CD4-positive, alpha-beta T cell treated with Interleukin-15 for 1 hour (primary cell): ENCODE data around the gene PDE3A.

Experiments used
- DNase-seq: peaks from one replicate; pipeline ENCODE4 v3.0.0-alpha.2; 2020

PDE3A gene

DNA sequence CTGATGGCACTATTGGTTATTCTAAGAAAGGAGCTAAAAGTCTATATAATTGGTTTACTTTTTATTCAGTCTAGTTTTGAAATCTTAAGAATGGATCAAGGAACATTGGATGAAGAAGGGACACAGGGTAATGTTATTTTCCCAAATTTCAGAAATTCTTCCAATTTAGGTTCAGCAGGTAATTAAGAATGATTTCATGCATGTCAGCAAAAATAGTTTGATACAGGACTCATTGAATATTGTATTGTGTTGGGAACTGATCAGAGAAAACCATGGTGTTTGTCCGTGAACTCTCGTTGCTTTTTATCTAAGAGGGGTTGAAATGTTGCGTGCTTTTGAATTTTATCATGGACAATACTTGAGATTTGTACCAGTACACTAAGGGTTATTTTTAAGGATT is 58.6 kb downstream of the PDE3A start:
- DNase-seq, result no peak

- no peak for DNase-seq
Observed at GRCh38 chr12:20429852-20430251, 61.5 kb downstream of the PDE3A start.

DNA sequence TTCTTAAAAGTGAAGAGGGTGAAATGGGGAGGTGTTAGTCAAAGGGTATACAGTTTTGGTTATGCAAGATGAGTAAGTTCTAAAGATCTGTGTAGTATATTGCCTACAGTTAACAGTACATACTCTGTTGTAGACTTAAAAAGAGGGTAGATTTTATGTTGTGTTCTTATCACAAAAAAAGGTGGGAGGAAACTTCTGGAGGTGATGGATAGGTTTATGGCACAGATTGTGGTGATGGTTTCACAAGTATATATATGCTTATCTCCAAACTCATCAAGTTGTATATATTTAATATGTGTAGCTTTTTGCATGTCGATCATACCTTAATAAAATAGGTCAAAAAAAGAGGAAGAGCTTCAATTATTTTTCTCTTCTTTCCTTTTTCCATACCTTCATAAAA is 64.0 kb downstream of the PDE3A start:
- no peak for DNase-seq

DNA sequence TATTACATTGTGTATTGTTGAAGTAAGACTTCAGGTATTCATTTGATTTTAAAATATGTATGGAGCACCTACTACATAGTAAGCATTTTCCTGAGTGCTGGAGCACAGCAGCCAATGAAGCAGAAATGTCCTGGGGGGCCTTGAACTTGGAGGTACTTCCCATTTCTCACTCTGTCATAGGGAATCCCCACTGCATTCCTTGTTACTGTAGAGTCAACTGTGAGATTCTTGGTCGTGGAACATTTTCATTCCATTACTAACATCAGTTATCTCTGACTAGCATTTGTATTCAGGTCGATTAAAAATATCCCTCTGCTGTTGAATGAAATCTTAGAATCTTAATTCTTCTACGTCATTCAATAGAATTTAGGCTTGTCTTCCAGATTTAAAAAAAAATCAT is 66.7 kb downstream of the PDE3A start:
- DNase-seq, result no peak

- no peak for DNase-seq
Observed at GRCh38 chr12:20436316-20436715, 68.0 kb downstream of the PDE3A start.

GRCh38 chr12:20438299-20438779 is 70.0 kb downstream of the PDE3A start:
- no peak for DNase-seq

DNA sequence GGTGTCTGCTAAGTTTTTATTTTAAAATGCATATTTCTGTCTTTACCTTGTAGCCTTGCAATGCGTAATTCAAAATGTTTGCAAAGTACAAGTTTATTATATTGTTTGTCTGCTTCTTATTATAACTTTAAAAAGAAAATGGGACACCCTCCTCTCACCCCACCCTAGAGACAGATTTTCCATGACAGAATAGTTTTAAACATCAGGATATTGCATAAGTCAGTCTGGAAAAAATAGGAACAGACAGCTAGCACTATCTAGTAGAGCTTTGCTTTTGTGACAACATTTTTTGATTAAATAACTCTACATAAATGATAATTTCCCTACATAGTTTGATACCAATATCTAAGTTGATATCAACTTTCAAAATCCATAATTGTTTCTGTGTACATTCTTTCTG is 71.3 kb downstream of the PDE3A start:
- no peak for DNase-seq

GRCh38 chr12:20440408-20440807 is 72.1 kb downstream of the PDE3A start:
- DNase-seq, result no peak

DNA sequence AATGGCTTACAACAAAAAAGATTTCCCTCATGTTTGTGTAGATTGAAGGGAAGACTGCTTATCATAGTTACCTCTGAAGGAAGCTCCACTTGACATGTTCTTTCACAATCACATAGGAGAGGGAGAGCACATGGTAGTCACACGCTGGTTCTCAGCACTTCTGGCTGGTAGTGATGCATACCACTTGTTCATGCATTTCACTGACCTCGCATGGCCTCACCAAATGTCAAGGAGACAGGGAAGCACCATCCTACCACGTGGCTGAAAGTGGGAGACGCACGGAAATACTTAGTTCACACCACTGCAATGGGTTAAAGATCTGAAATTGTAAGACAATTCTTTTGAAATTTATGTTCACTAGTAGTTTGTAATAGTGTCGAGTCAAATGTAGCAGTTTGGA is 74.0 kb downstream of the PDE3A start:
- DNase-seq, result no peak

DNA sequence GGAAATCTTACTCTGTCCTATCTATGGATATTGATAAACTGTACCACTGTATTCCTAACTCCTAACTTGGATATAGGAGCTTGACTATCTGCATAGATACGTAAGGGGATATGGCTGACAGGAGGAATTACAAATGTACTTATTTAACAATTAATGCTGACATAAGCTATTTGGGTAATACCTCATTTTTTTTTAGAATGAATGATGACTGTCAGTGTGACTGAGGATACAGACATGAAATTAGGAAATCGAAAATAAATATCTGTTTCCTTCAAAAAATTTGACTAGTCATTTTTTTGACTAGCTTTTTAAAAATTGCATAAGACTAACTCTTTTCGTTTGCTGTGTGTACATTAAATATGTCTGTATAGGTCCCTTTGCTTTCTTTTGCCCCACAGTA is 74.9 kb downstream of the PDE3A start:
- DNase-seq, result no peak

- no peak for DNase-seq
Observed at GRCh38 chr12:20443792-20444191, 75.5 kb downstream of the PDE3A start.

GRCh38 chr12:20444595-20445170 is 76.3 kb downstream of the PDE3A start:
- DNase-seq, result no peak

DNA sequence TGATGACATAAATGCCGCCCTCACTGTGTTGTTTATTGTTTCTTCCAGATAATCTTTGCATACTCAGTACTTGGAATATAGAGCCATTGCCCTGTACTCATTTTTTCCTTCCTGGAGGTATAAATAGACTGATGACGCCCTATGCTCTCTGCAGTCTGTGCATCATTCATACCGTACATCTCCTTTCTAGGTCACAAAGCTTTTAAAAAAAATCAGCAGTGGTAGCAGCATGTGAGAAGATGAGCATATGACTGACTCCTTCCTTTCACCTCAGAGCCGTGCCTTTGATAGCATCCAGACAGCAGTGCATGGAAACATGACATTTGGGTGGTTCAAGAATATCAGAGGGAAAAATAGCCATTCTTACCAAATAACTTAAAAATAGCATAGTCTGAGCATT is 77.3 kb downstream of the PDE3A start:
- DNase-seq, result no peak

DNA sequence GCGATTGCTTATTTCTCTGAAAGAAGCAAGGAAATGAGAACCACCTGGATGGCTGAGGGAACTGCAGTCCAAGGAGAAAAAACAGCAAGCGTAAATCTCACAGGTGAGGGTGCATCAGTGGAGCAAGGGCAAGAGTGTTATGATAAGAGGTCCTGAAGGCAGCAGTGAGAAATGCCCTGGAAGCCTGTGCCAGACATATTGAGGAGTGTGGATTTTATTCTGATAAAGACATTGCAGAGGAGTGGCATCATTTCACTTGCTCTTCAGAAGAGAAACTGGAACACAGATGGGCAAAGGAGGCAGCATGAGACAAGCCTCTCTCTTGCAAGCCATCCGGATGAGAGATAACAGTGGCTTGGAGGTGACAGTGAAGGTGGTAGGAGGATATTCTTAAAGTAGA is 78.5 kb downstream of the PDE3A start:
- no peak for DNase-seq

DNA sequence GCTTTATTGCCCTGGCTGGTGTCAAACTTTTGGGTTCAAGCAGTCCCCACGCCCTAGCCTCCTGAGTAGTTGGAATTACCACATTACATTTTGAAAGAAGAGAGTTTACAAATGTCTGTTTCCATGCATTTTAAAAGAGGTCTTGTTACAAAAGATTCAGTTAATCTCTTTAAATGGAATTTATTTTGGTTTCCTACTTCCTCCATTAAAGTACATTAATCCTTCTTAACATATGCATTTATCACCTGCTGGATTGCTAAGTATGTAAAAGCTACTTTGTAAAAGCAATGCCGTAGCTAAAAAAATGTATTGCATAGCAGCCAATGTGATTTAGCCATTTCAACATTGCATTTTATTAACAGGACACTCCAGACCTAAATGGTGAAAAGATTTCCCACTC is 80.4 kb downstream of the PDE3A start:
- no peak for DNase-seq

DNA sequence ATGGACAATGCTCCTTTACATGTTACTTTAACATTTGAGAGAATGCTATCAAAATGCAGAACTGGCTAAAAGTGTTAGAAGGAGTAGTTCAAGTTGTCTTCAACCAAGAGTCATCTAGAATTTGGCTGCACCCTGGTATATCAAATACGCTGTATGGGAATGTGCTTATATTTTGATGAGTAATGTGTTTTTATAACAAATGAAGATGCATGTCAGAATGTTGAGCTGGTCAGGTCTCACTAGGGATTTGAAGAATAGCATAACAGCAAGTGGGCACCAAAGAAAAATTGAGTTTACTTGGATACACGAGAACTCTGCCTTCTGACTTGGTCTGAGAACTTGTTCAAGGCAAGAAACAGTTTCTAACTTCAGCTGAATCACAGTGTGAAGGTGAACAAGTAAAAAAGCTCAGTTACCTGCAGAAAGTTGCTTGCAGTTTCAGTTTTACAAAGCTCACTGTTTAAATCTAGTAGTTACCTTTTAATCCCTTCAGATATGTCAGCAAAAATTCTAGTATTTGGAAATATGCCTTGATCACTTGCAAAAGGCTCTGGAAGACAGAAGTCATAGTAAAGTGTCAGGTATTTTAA is 82.3 kb downstream of the PDE3A start:
- DNase-seq, result no peak

GRCh38 chr12:20451761-20452160 is 83.4 kb downstream of the PDE3A start:
- no peak for DNase-seq

DNA sequence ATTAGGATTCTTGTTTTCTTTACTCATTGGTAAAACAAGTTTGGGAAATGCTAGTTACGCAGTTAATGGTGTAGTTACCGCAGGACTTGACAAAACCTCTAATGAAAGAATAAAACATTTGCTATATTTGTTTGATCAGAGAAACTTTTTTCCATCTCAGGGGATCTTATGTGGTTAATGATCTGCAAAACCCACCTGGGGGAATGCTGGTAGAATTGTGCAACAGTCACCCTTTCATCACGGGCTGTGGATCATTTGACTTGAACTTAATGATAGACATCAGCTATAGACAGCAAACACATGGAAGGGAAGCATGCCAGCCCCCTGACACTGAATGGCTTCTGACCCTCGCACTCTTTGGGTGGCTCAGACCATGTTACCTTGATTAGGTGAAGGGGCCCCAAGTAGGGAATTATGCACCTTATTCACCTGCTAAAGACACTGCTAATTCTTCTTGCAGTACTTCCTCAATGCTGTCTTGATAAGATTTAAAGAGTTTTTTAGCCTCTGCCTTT is 84.2 kb downstream of the PDE3A start:
- no peak for DNase-seq

DNA sequence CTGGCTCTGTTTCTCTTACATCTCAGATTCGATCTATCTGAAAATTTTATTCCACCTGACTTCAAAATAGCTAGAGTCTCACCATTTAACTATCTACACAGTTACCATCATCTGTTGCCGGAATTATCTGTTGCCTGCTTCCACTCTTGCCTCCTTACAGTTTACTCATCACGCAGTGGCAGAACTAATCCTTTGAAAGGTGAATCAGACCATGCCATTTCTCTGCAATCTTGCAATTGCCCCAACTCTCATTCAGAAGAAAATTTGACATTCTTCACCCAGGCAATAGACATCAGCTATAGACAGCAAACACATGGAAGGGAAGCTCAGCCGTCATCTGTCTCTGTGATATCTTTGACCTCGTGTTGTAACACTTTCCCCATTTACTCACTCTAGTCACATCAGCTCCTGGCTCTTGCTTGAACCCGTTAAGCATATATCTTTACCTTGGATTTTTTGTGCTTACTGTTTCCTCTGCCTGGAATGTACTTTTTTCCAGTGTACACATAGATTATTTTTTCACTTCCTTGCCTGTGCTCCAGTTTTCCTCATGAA is 85.5 kb downstream of the PDE3A start:
- DNase-seq, result no peak

DNA sequence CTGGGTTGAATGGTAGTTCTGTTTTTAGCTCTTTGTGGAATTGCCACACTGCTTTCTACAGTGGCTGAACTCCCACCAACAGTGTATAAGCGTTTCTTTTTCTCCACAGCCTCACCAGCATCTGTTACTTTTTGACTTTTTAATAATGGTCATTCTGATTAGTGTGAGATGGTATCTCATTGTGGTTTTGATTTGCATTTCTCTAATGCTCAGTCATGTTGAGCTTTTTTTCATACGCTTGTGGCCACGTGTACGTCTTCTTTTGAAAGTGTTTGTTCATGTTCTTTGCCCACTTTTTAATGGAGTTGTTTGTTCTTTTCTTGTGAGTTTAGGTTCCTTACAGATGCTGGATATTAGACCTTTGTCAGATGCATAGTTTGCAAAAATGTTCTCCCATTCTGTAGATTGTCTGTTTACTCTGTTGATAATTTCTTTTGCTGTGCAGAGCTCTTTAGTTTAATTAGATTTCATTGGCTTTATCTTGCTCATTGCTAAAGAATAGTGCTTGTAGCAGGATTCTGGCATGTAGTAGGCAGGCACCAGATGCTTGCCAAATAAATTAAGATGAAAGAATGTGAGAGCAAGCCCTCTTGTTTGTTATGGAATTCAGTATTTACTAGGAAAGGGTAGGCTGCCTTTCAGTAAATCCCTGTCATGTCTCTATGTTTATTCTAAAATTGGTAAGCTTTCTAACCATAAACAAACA is 86.8 kb downstream of the PDE3A start:
- DNase-seq, result no peak

DNA sequence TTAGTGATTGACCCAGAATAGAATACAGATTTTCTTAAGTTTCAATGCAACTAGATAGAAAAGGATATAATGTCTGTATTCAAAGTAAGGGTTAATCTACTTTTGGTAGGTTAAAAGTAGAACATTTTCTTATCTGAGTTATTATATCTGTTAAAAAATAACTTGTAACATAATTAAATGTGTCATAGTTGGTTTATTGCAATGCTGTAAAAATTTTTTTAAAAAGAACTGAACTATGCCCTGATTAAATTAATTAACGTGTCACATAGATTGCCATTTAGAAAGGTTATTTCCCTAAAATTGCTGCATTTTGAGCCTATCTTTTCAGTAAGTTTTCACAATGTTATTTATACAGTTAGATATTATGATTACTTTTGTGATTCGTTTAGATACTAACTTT is 89.2 kb downstream of the PDE3A start:
- DNase-seq, result no peak

DNA sequence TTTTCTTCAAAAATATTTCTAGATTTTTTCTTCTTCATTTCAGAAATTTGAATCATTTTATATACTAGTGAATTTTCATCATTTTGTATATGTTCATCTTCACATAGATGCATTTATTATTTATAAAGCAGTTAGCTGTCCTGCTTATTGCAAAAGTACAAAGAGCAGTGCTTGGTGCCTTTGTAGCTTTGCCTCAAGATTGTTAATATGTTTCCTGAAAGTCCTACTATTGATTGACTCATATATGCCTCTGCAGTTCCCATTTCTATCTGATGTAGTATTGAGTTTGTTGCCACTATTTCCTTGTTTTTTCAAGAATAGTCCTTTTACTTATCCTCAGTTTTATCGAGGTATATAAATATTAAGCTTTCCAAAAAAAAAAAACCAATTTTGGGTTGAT is 89.7 kb downstream of the PDE3A start:
- no peak for DNase-seq

DNA sequence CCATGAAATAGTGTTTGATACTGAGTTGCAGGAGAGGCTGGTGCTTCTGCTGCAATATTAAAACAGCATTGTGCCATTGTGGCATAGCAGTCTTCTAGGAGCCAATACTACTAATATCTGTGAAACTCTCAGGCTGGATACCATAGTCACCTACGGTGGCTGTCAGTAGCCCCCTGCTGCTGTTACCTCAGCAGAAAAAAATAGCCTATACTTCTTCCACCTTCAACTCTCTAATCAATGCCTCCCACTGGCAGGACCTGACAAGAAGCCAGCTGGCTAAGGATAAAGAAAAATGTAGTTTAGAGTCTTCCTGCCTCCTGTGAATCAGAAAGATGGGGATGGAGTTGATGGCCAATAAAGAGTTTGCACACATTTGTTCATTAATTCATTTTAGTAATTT is 91.6 kb downstream of the PDE3A start:
- DNase-seq, result no peak

DNA sequence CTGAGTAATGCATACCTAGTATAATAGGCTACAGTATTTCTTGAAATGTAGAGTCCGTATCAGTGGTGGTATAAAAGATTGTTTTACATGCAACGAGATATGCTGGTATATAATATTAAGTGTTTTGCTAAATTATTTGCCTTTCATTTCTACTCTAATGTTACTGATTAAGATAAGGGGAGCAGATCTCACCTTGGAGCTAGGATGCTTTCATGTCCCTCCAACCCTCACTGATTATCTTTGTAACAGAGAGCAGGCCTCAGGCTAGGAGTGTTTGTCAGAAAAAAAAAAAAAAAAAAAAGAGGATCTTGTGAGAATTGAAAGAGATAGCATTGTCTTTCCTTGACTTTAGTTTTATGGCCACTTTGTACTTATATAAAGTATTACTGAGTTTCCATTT is 92.6 kb downstream of the PDE3A start:
- no peak for DNase-seq
